GM19395 (cell line): ENCODE data around the gene LCE6A.

ENCODE experiments used
- ATAC-seq: cut with Tn5 transposase; IDR thresholded peaks from one replicate; pipeline ENCODE4 v1.9.1; 2021; ENCODE audit warnings: mild to moderate bottlenecking, moderate library complexity; ENCODE audit not compliant: unreplicated experiment

The LCE6A gene

GRCh38 chr1:152842556-152842955 is at the start of gene LCE6A:
Gene LCE6A (plus strand): TSS chr1:152842856. CDS start chr1:152843521, 665 bp downstream.
- no peak for ATAC-seq

- no peak for ATAC-seq
Measured at GRCh38 chr1:152795686-152796085, 47.0 kb upstream of the LCE6A start.

GRCh38 chr1:152796421-152796820 is 46.2 kb upstream of the LCE6A start, which contains the start of gene LCE1D:
Gene LCE1D (plus strand): TSS chr1:152796721. CDS start chr1:152797795, 1,074 bp downstream.
- no peak for ATAC-seq

GRCh38 chr1:152801333-152801732 is 41.3 kb upstream of the LCE6A start:
- no peak for ATAC-seq

- ATAC-seq, result no peak
Measured at GRCh38 chr1:152806576-152806975, 36.1 kb upstream of the LCE6A start, which contains the start of gene LCE1C. Gene LCE1C (minus strand): TSS chr1:152806651. CDS start chr1:152805478, 1,173 bp downstream.

- ATAC-seq, result no peak
Measured at GRCh38 chr1:152811050-152811449, 31.6 kb upstream of the LCE6A start.

GRCh38 chr1:152811671-152812070 is 31.0 kb upstream of the LCE6A start, which contains the start of gene LCE1B:
Gene LCE1B (plus strand): TSS chr1:152811971. CDS start chr1:152812447, 476 bp downstream.
- no peak for ATAC-seq

- no peak for ATAC-seq
Measured at GRCh38 chr1:152817309-152817708, 25.3 kb upstream of the LCE6A start.

GRCh38 chr1:152823294-152823693 is 19.4 kb upstream of the LCE6A start:
- no peak for ATAC-seq

GRCh38 chr1:152824964-152825363 is 17.7 kb upstream of the LCE6A start:
- ATAC-seq, result no peak

- ATAC-seq, result no peak
Measured at GRCh38 chr1:152827173-152827572, 15.5 kb upstream of the LCE6A start, which contains the start of gene LCE1A. Gene LCE1A (plus strand): TSS chr1:152827473. CDS start chr1:152827473, 0 bp downstream.

GRCh38 chr1:152836870-152837269 is 5.8 kb upstream of the LCE6A start:
- no peak for ATAC-seq

- ATAC-seq, result no peak
Measured at GRCh38 chr1:152855661-152856060, 13.0 kb downstream of the LCE6A start.

- ATAC-seq, result no peak
Measured at GRCh38 chr1:152858062-152858461, 15.4 kb downstream of the LCE6A start.

- no peak for ATAC-seq
Measured at GRCh38 chr1:152859696-152860095, 17.0 kb downstream of the LCE6A start, which contains the start of gene LCE7A. Gene LCE7A (plus strand): TSS chr1:152859996. CDS start chr1:152860698, 702 bp downstream.

GRCh38 chr1:152860129-152860528 is 17.5 kb downstream of the LCE6A start:
- no peak for ATAC-seq

- no peak for ATAC-seq
Measured at GRCh38 chr1:152861374-152861773, 18.7 kb downstream of the LCE6A start.

- no peak for ATAC-seq
Measured at GRCh38 chr1:152864443-152864842, 21.8 kb downstream of the LCE6A start.

- no peak for ATAC-seq
Measured at GRCh38 chr1:152866321-152866720, 23.7 kb downstream of the LCE6A start.

- ATAC-seq, result no peak
Measured at GRCh38 chr1:152869808-152870419, 27.3 kb downstream of the LCE6A start.

GRCh38 chr1:152870831-152871730 is 28.4 kb downstream of the LCE6A start:
- no peak for ATAC-seq

GRCh38 chr1:152871731-152872126 is 29.1 kb downstream of the LCE6A start:
- no peak for ATAC-seq
